ENCODE measurements around the gene RPS6KA1. TPM values are rescaled to one million over a fixed set of nuclear protein-coding genes. Genes with fewer than 3 reads are reported as not detected.

RPS6KA1 gene
- total and polyA plus RNA-seq, 10 donors, result 45.8 to 173 (median 116) TPM

- no peak overlapping the region for H3K27ac ChIP-seq
- H3K27me3 ChIP-seq (replicated peaks in 1 of 7), result no peaks in the 10 kb centered on the region
- peaks cover 0 to 18% (median 8%) of the 10 kb centered on the region in 6 donors for H3K4me1 ChIP-seq
- no peaks in the 10 kb centered on the region for H3K9me3 ChIP-seq
- 76 to 84% (median 79%) methylated on average over 6 to 8 of the region's 8 CpGs for WGBS, 5 donors
- TF ChIP-seq CTCF (IDR thresholded peaks at IDR 0.05 in 8 of 11, conservative IDR thresholded peaks at IDR 0.05 in 3 of 11) (no peak), POLR2AphosphoS5 (IDR thresholded peaks at IDR 0.05) (no peak), POLR2A (IDR thresholded peaks at IDR 0.05) (no peak)
- peaks cover 0 to 99% (median 87%) of the 10 kb centered on the region in 6 donors for H3K36me3 ChIP-seq
- H3K4me3 ChIP-seq, result no peak overlapping the region
- intact Hi-C loops (cut with DNase I; ENCODE audit: low total_unique reads), result no loop called here
- no peak for DNase-seq
Measured at GRCh38 chr1:26571381-26571780, 41.8 kb downstream of the RPS6KA1 start.

- Histone ChIP-seq H3K4me3 (no peak overlapping the region), H3K27me3 (replicated peaks in 1 of 7) (no peaks in the 10 kb centered on the region), H3K27ac (peak overlapping the region in 1 of 8 donors; percentile 37), H3K4me1 (peaks cover 0 to 18% (median 8%) of the 10 kb centered on the region in 6 donors), H3K36me3 (peaks cover 0 to 72% (median 63%) of the 10 kb centered on the region in 6 donors), H3K9me3 (no peaks in the 10 kb centered on the region)
- 73 to 93% (median 87%) methylated on average over 8 to 13 of the region's 13 CpGs for WGBS, 5 donors
- DNase-seq, result peak; percentile 77
- TF ChIP-seq POLR2AphosphoS5 (IDR thresholded peaks at IDR 0.05), result peak in 1 of 3 donors; percentile 35
- no peak for TF ChIP-seq CTCF (IDR thresholded peaks at IDR 0.05 in 8 of 11, conservative IDR thresholded peaks at IDR 0.05 in 3 of 11)
- TF ChIP-seq POLR2A (IDR thresholded peaks at IDR 0.05), result no peak
- intact Hi-C loops (cut with DNase I; ENCODE audit: low total_unique reads), result no loop called here
Measured at GRCh38 chr1:26574018-26574417, 44.5 kb downstream of the RPS6KA1 start.

- intact Hi-C loops (cut with DNase I; ENCODE audit: low total_unique reads), result no loop called here
- 44 to 64% (median 54%) methylated on average over 6 of the region's 6 CpGs for WGBS, 5 donors
- Histone ChIP-seq H3K4me3 (no peak overlapping the region), H3K27me3 (replicated peaks in 1 of 7) (no peaks in the 10 kb centered on the region), H3K27ac (peak overlapping the region in 2 of 8 donors; percentile 37 to 42), H3K36me3 (peaks cover 0 to 65% (median 55%) of the 10 kb centered on the region in 6 donors), H3K9me3 (no peaks in the 10 kb centered on the region), H3K4me1 (peaks cover 0 to 18% (median 8%) of the 10 kb centered on the region in 6 donors)
- DNase-seq, result peak; percentile 64
- TF ChIP-seq POLR2AphosphoS5 (IDR thresholded peaks at IDR 0.05), result peak in 2 of 3 donors; percentile 23 to 35
- no peak for TF ChIP-seq POLR2A (IDR thresholded peaks at IDR 0.05)
Measured at GRCh38 chr1:26574719-26575251, 45.2 kb downstream of the RPS6KA1 start.

GRCh38 chr1:26575348-26575747 is 45.8 kb downstream of the RPS6KA1 start:
- WGBS, 5 donors, result 61 to 84% (median 80%) methylated on average over 3 of the region's 3 CpGs
- peak overlapping the region in 1 of 8 donors; percentile 42 for H3K27ac ChIP-seq
- no peak for DNase-seq
- H3K36me3 ChIP-seq, result peaks cover 0 to 59% (median 51%) of the 10 kb centered on the region in 6 donors
- intact Hi-C loops (cut with DNase I; ENCODE audit: low total_unique reads), result no loop called here
- TF ChIP-seq POLR2AphosphoS5 (IDR thresholded peaks at IDR 0.05) (no peak), CTCF (IDR thresholded peaks at IDR 0.05 in 8 of 11, conservative IDR thresholded peaks at IDR 0.05 in 3 of 11) (no peak), POLR2A (IDR thresholded peaks at IDR 0.05) (no peak)
- no peaks in the 10 kb centered on the region for H3K27me3 ChIP-seq (replicated peaks in 1 of 7)
- peaks cover 0 to 18% (median 8%) of the 10 kb centered on the region in 6 donors for H3K4me1 ChIP-seq
- no peak overlapping the region for H3K4me3 ChIP-seq
- no peaks in the 10 kb centered on the region for H3K9me3 ChIP-seq
